NOMO-1 treated with DMSO at 0.1 percent for 48 hours (cell line): ENCODE results near the gene MAGIX.

Source experiments
- DNase-seq: peaks from one replicate; lab custom pipeline; 2025; ENCODE audit not compliant: unreplicated experiment; lab: John Stamatoyannopoulos, UW

MAGIX gene

DNA sequence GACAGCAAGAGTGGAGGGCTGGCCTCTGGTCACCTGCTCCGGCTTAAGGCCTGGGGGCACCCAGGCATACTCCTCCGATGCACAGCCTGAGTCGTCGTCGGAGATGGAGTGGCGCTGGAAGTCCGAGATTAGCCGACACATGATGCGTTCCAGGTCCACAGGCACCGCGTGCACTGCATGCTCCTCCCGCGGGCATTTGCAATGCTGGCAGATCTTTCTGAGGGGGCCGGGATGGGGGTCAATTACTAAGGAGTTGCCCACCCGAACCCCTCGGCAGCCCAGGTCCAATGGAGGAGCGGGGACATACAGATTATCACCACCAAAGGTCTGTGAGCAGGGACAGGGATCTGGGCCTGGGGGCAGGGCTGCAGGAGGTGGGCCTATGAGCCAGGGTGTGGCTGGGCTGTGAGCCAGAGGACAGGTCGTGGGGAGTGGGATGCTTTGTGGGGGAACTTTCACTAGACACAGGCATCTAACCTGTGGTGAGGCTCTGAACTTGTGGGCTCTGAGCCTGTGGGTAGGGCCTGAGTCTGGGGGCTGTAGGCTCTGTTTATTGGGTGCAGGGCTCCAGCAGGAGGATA, 21.2 kb downstream of the MAGIX start:
- no peak for DNase-seq

DNA sequence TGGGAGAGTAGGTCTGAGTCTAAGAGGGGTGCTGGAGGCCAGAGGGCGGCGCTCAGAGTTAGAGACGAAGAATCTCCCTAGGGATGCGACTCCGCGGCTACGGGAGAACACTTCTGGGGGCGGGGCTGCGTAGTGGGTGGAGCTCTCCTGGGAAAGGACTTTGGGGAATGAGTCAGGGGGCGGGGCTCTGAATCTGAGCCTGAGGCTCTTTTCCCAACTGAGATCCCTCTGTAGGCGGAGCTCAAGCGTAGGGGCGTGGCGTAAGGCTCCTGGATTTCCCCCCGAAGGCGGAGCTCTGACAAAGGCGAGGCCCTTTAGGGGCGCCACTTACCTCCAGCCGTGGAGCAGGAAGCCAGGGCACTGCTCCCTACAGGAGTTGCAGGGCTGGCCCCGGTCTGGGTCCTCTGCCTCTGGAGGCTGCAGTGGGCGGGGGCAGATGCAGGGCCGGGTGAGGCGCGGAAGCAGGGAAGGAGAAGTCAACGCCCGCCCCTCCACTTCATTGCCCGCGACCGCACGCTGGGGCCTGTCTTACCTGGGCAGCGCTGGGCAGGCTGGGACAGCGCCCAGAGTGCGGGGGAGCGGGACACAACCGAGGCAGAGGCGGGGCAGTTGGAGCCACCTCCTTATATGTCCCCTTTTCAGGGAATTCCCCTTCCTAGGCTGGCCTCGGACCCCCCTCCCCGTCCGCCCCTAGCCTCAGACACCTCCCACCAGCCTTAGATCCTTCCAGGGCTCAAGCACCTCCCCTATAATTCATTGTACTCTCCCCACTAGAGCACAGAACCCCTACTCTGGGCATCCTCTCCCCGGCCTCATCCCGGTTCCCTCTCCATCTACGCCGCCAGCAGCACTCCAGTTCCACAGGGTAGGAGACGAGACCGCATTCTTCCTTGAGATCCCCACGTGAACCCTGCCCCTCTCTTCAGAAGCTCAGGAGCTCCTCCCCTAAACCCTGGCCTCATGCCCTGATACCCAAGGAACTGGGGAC, 22.0 kb downstream of the MAGIX start:
- DNase-seq: no peak

DNA sequence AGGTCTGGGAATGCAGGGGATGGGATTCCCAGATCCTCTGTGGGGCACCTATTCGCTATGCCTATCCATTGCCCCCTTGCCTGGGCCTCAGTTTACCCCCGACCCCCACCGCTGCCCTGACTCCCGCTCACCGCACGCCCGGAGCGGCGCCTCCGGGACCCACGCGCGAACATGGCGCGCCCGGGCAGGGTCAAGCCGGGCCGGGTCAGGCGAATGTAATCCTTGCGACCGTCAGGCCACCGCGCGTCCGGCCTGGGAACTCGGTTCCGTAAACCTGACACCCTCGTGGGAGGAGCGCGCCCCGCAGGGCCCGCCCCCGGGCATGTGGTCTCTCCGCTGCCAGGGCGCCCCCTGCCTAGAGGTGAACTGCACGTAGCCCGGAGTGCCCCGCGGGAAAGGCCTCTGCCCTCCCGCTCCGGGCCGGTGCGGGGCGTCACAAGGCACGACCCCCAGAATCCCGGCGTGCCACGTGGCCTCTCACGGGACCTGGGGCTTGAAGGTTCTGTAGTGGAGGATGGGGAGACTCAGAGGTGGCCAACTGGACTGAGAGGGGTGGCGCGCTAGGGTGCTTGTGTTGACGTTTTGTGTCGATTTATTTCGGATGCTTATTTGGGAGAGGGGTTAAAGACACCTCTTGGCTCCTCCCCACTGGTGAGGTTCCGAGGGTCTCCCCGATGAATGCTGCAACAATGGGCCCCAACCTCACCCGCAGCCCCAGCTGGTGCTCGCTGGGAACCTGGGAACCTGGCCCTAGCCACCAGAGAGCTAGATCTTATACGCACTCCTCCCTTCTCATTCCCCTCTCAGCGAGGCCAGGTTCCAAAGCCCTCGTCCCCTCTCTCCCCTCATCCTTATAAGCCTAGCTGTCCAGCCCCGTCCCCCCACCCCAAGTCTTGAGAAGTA, 23.8 kb downstream of the MAGIX start, which contains the start of gene PRICKLE3:
Gene PRICKLE3 (minus strand): TSS at position 249 of the 903 bp plus-strand sequence. CDS start 76 bp downstream, at position 173.
- peak; percentile 48 for DNase-seq

DNA sequence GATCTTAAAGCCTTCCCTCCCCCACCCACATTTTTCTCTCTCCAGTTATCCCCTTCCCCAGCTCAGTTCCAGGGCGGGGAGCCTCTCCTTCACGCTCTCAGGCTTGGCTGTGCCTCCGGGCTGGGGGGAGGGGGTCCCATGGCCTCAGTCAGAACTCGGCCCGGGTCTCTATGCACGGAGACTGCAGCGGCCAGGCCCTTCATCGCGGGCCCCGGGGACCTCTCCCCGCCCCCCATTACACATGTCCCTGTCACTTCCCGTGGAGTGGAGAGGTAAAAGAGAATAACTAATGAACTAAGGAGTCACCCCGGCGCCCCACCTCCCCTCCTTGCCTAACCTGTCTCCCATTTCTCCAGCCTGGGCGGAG, 24.5 kb downstream of the MAGIX start:
- DNase-seq: no peak

DNA sequence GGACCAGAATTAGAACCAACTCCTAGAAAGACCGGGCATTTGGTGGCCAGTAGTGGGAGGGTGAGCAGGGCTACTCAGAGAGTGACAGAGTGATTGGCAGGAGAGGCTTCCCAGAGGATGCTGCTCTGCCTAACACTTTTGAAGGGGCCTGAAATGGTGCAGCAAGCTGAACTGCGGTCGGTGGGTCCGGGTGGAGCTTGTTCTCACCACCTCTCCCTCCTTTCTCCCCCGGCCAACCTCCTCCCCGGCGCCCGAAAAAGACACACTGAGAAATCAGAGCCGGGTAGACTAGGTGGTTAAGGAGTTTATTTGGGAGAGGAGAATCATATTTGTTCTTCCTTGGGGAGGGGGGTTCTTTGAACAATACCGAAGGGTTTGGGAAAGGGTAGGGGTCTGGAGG, 25.0 kb downstream of the MAGIX start:
- no peak for DNase-seq

DNA sequence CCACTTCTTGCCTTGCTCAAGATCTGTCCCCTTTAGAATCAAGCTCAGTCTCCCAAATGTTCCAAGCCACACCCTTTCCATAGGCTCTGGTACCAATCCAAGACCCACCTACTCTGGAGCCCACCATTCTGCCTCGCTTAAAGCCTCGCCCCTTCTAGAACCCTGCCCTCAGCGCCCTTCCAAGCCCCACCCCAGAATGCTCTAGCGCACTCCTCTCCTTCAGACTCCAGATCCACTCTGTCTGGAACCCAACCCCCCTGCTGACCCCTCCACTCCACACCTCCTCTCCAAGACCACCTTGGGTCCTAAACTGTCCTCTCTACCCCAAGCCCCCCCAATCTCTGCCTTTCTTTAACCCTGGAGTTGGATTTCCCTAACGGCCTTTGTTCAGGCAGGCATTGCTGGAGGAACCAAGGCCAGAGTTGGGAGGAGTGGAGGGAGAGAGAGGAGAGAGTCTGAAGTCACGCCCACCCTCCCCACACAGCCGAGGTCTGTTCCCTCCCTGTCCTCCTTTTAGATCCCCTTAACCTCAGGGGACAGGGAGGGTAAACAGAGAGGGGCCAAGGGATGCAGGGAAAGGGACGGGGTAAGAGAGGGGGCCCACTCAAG, 26.0 kb downstream of the MAGIX start:
- no peak for DNase-seq

DNA sequence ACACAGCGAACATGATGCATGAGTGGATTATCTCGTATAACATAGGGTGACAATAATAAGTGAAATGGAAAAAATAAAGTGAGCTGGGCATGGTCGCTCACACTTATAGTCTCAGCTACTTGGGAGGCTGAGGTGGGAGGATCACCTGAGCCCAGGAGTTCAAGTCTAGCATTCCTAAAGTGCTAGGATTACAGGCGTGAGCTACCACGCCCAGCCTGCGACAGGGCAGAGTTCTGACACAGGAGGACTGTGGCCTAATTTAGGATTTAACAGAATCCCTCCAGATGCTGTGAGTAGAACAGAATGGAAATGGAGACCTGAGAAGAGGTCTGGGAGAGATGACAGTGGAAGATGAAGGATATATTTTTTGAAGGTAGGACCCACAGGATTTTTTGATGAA, 27.0 kb downstream of the MAGIX start:
- no peak for DNase-seq

DNA sequence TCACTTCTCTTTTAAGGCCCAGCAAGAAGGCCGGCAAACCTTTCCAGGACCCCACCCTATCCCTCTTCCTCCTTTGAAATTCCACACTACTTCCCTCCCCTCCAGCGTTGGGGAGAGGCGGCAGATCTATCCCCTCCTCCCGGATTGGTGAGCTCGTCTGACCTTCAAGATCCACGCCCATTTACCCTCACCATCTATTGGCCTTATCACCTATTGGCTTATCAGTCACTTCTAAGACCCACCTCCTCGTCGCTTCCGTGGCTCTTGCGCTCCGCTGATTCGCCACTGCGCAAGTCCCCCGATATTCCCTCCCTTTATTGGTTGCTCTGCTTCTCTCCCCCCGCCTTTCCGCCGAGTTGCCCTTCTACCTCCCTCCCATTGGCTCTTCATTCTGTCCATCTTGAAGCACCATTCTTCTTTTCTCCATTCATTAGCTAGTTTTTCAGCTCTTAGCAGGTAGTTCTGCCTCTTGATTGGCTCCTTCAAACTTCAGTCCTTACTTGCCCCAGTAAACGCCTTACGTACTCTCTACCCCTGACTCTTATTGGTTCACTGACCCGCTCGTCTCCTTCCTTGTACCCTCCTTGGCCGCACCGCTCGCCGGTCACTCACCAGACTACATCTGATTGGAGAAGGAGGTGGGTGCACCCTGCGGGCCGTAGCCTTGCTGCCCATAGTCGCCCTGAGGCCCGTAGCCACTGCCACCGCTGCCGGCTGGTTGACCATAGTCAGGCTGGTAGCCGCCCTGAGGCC, 28.4 kb downstream of the MAGIX start:
- peak; percentile 100 for DNase-seq

DNA sequence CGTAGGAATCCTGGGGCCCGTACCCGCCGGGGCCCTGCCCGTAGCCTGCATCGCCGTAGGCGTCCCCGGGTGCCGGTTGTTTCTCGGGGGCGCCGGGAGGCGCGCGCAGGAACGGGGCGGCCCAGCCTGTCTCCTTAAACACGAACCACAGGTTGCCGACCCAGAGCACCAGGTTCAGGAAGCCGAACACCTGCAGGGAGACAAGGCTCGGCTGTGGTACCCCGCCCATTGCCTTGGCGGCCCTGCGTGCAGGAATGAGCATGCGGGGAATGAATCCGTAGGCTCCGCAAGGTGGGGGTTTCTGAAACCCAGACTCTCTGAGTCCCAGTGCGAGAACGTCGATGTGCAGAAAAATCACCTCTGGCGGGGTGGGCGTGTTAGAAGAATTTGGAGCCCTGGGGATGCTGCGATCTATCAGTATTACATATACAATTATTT, 29.0 kb downstream of the MAGIX start:
- no peak for DNase-seq

DNA sequence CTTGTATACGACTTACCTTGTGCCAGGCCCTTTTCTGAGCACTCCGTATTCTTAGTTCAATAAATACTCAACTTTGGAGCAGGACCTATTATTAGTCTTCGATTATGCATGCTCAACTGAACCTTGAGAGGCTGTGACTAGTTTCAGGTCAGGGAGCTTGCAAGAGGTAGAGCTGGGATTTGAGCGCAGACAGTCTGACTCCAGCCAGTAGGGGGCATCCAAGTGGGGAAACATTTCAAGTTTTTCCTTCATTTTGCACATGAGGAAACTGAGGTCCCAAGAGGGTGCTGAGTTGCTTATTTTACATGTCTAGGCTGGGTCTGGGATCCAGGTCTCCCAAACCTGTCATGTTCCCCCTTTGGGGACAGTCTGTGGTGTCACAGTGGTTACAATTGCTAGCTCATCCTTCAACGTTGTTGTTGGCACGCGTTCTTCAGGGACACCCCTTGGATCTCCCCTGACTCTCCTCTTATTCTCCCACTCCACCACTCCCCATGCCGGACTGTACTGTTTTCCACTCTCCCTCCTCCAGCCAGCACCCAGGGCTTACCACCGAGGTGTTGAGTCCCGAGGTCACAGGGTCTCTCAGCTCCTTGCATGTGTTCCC, 30.3 kb downstream of the MAGIX start:
- peak; percentile 24 for DNase-seq

DNA sequence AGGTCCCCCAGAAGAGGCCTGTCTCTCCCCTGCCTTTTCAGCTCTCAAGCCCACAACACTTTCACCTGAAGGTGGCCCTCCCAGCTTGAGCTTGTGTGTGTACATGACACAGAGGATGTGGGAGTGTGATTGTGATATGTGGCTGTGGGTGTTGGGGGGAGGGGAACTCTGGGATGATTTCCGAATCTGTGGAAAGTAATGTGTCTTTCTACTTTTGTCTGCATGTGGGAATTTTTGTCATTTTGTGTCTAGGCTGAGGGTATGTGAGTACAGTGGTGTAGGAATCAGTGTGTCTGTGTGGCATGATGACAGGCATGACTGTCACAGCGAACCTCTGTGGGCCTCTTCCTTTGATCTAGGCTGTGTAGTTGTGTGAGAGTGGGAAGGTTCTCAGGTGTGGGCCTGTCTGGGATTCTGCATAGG, 31.0 kb downstream of the MAGIX start:
- DNase-seq: no peak

DNA sequence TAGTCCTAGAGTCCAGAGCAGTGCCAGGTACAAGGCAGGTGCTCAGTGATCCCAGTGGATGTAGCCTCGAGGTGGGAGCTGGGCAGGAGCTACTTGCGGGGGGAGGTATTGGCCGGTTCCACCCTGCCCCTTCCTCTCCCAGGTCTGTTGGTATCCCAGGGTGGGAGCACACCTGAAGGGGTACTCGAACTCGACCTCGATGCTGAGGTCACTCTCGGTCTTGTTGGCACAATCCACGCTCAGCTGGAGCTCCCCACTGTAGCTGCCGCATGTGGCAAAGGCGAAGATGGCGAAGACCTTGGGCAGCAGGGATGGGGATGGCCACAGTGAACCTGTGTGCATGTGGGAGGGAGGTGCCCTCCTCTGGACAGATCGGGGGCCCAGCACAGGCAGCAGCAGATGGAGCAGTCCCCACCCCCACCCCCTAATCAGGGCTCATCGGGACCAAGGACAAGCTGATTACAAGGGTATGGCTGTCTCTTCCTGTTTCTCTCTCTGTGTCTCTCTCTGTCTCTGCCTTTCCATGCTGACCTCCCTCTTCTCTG, 35.1 kb downstream of the MAGIX start:
- no peak for DNase-seq

DNA sequence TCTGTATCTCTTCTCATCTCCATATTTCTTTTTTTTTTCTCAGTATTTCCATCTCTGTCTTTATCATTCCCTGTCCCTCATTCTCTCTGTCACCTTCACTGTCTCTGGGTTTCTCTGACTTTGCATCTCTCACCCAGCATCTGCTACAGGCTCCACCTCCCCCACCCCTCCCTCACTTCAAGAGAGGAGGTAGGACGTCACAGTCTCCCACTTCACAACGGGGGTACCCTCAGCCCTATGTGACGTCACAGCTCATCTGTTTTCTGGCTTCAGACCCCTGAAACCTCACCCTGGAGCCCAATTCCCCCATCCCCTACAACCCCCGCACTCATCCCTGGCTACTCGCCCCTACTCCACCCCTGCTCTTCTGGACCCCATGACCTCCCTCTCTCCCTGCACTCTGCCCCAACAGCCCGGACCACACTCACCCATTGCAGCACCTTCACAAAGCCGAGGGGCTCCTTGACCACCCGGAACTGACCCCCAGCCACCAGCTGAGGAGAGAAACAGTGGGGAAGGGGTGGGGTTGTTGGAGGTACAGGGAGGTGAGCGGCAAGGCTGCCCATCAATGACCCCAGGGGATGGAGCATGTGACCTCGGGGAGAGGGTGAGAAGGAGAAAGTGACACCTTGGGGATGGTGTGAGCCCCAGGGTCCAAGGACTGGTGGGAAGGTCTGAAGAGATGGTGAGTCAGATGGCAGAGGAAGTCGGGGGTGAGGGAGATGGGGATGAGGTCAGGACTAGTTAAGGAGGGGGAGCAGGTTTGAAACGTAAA, 36.2 kb downstream of the MAGIX start:
- DNase-seq: no peak

DNA sequence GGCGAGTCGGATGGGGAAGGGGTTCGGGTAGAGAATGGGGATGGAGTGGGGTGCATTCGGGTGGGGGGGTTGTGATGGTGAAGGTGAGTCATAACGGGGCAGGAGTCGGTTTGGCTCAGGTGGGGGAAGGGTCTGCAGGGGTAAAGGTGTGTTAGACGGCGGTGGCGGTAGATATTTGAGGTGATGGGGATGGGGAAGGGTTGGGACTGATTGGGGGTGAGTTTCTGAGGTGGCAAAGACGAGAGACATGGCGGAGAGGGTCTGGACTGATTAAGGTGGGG, 36.7 kb downstream of the MAGIX start:
- no peak for DNase-seq

DNA sequence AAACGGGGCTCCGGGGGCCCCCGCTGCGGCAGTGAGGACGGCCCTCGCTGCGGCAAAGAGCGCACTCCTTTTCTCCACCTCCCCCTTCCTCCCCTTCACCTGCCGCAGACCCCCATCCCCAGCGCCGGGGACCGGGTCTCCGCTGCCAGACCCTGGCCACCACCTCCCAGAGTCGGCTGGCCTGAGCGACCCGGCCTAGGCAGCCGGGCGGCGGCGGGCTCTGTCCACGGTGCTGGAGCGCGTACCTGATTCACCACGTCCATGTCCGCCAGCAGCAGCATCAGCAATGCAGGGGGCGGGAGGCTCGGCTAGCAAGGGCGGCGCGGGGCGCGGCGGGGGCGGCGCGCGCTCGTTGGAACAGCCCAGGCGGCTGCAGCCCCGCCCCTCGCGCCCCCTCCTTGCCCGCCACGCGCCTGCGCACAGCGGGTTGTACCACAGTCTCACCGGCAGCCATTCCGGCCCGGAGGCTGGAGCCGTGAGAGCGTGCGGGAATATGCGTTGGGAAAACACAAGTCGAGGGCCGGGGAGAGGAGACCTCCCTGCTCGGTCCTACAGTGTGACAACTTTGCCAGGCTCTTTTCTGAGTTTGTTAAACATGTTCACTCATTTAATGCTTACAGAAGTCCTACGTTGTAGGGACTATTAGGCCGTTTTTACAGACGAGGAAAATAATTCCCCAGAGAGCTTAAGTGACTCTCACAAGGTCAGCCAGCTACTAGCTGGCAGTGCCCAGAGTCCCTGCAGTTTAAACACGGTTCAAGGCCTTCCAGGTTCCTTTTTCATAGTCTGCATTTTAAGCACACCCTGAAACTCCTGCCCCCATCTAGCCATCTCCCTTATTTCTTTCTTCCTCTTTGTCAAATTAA, 37.6 kb downstream of the MAGIX start, which contains the start of gene SYP:
Gene SYP (minus strand): TSS at position 288 of the 866 bp plus-strand sequence. CDS start 7 bp downstream, at position 281.
- DNase-seq: peak; percentile 76

DNA sequence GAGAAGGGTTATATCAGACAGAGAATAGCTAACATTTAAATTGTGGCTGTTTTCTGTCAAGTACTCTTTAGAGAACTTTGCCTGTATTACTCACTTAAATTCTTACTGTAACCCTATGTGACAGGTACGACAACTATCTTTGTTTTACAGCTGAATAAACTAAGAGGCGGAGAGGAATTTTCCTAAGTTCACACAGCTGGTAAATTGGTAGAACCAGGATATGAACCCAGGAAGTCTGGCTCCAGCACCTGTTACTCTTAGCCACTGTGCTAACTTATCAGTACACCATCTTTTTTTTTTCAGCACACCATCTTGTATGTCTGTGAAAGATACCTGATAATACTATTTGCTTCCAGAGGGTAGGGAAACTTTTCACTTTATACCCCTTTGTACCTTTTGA, 39.5 kb downstream of the MAGIX start:
- no peak for DNase-seq

DNA sequence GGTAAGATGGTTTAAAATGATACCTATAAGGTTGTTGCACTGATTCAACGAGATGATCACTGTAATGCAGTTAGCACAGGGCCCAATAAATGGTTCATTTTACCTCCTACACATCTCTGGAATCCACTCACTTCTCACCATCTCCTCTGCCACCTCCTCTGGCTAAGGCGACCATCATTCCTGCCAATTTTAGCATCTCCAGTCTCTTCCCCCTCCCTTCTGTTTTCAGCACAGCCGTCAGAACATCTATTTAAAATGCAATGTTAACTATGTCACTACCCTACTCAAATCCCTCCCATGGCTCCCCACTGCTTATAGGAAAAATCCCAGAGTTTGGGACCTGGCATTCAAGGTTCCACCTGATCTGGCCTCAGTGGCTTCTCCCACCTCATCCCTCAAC, 41.0 kb downstream of the MAGIX start:
- no peak for DNase-seq

DNA sequence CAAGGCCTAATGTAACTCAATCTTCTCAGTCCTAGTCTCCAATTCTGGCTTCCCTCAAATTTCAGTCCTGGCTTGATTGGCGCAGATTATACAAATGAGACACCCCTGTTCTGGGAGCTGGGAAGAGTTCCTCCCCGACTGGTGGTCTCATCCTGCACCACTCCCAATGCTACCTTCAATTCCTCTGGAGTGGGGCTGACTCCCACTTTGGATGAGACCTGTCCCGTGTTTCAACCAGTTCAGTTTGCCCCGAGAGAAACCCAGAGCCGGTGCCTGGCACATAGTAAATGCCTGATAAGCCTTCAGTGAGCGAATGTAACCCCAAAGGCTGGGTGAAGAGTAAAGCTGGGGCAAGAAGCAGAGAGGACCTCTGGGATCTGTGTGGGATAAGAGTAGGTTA, 41.5 kb downstream of the MAGIX start:
- no peak for DNase-seq
